Cerebellar nuclear complex (tissue), 1 donor: ENCODE measurements around the gene PDZD2.
"Not testable (repeated sequence)": the region's sequence is repeated elsewhere in the genome, so short reads cannot be mapped to it uniquely, and the experiment has no call there.

Source experiments
- DNase-seq, 2 experiments: peaks; one replicate each; lab custom pipeline; 2025; lab: John Stamatoyannopoulos, UW

The PDZD2 gene

GRCh38 chr5:31638748-31639418 lies at the start of gene PDZD2:
PDZD2 (plus strand) TSS chr5:31639131.
- peak in 1 of 2 experiments; percentile 25 for DNase-seq

- no peak for DNase-seq
Observed at GRCh38 chr5:31593665-31594064, 45.3 kb upstream of the PDZD2 start.

GRCh38 chr5:31596354-31596753 lies 42.6 kb upstream of the PDZD2 start:
- DNase-seq, result no peak

GRCh38 chr5:31598640-31599611 lies 40.0 kb upstream of the PDZD2 start:
- DNase-seq, result no peak

- not testable (repeated sequence) for DNase-seq
Observed at GRCh38 chr5:31602305-31602704, 36.6 kb upstream of the PDZD2 start.

GRCh38 chr5:31604240-31604639 lies 34.7 kb upstream of the PDZD2 start:
- DNase-seq, result no peak

- DNase-seq, result no peak
Observed at GRCh38 chr5:31604644-31605043, 34.3 kb upstream of the PDZD2 start.

GRCh38 chr5:31605920-31606319 lies 33.0 kb upstream of the PDZD2 start:
- no peak for DNase-seq

GRCh38 chr5:31607546-31607945 lies 31.4 kb upstream of the PDZD2 start:
- no peak for DNase-seq

- DNase-seq, result no peak
Observed at GRCh38 chr5:31611002-31611401, 27.9 kb upstream of the PDZD2 start.

- DNase-seq, result no peak
Observed at GRCh38 chr5:31613651-31614050, 25.3 kb upstream of the PDZD2 start.

GRCh38 chr5:31614151-31615020 lies 24.5 kb upstream of the PDZD2 start:
- DNase-seq, result no peak

- no peak for DNase-seq
Observed at GRCh38 chr5:31617867-31618266, 21.1 kb upstream of the PDZD2 start.

GRCh38 chr5:31620026-31620425 lies 18.9 kb upstream of the PDZD2 start:
- DNase-seq, result no peak

GRCh38 chr5:31623249-31623648 lies 15.7 kb upstream of the PDZD2 start:
- DNase-seq, result no peak

- no peak for DNase-seq
Observed at GRCh38 chr5:31625394-31625793, 13.5 kb upstream of the PDZD2 start.

GRCh38 chr5:31626156-31626555 lies 12.8 kb upstream of the PDZD2 start:
- peak; percentile 27 to 82 for DNase-seq

GRCh38 chr5:31626604-31627234 lies 12.2 kb upstream of the PDZD2 start:
- no peak for DNase-seq

- DNase-seq, result no peak
Observed at GRCh38 chr5:31630931-31631330, 8.0 kb upstream of the PDZD2 start.

- DNase-seq, result no peak
Observed at GRCh38 chr5:31632460-31632859, 6.5 kb upstream of the PDZD2 start.

- DNase-seq, result no peak
Observed at GRCh38 chr5:31635446-31635845, 3.5 kb upstream of the PDZD2 start.

- no peak for DNase-seq
Observed at GRCh38 chr5:31637851-31638250, 1.1 kb upstream of the PDZD2 start.
